Measurements from ENCODE around the gene NSRP1.

DNA sequence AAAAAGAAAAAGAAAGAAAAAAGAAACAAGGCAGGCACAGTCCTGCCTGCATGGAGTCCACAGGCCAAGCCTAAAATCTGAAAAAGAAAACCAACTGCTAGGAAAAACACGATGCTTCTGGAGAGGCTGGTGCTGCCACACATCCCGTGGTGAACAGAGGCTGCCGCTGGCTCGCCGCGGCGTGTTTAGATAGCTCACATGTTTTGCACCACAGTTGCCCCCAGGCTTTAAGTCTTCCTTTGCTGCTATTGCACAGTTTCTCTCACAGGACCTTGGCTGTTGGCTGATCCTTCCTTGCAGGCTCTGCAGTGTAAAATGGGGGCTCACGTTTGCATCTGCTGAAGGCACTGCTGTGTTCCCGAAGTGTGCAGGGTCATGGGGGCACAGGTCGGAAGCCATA lies 110.3 kb downstream of the NSRP1 start:
- TF ChIP-seq, protein P1, sequence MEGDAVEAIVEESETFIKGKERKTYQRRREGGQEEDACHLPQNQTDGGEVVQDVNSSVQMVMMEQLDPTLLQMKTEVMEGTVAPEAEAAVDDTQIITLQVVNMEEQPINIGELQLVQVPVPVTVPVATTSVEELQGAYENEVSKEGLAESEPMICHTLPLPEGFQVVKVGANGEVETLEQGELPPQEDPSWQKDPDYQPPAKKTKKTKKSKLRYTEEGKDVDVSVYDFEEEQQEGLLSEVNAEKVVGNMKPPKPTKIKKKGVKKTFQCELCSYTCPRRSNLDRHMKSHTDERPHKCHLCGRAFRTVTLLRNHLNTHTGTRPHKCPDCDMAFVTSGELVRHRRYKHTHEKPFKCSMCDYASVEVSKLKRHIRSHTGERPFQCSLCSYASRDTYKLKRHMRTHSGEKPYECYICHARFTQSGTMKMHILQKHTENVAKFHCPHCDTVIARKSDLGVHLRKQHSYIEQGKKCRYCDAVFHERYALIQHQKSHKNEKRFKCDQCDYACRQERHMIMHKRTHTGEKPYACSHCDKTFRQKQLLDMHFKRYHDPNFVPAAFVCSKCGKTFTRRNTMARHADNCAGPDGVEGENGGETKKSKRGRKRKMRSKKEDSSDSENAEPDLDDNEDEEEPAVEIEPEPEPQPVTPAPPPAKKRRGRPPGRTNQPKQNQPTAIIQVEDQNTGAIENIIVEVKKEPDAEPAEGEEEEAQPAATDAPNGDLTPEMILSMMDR (IDR thresholded peaks at IDR 0.05; ENCODE audit: low read depth, low read length), result no peak
- TF ChIP-seq POLR2A (IDR thresholded peaks at IDR 0.05; ENCODE audit: extremely low read depth, insufficient read length), result no peak
